Motor neuron (in vitro differentiated cells): ENCODE measurements around the gene EPS8. TPM values are rescaled to one million over a fixed set of nuclear protein-coding genes. Genes with fewer than 3 reads are reported as not detected.

ENCODE experiments used
- ATAC-seq, 8 experiments: fragments of 200-7000 bp; cut with Tn5 transposase; replicated peaks in 6 of 8; 2 replicates each; pipeline ENCODE4 v1.8.0; 2021; ENCODE audit warnings: mild to moderate bottlenecking in 8 of 8, moderate library complexity in 8 of 8
- H3K27ac ChIP-seq, 2 donors: fragments of 250-450 bp; sonication (Bioruptor Pico); 2 replicates each; pipeline ENCODE4 v1.9.0; 2021; ENCODE audit warnings: antibody characterized with exemption in 2 of 2, mild to moderate bottlenecking in 2 of 2, moderate library complexity in 1 of 2
- H3K4me1 ChIP-seq, 2 donors: fragments of 250-450 bp; sonication (Bioruptor Pico); replicated peaks in 1 of 2; 2 replicates each; pipeline ENCODE4 v1.6.1; 2021; ENCODE audit warnings: antibody characterized with exemption in 2 of 2, mild to moderate bottlenecking in 2 of 2, moderate library complexity in 1 of 2
- H3K4me3 ChIP-seq, 5 donors: fragments of 250-450 bp; sonication (Bioruptor Pico); 2 replicates each; pipeline ENCODE4 v1.9.0; 2021; ENCODE audit warnings: antibody characterized with exemption in 5 of 5, mild to moderate bottlenecking in 5 of 5, moderate library complexity in 4 of 5
- WGBS, 10 experiments: fragments of 450-650 bp; shearing (Covaris generic); methylation state at CpG; one replicate each; pipeline ENCODE4 v1.0.0; 2022; 5-methylcytosine and 5-hydroxymethylcytosine counted together
- in situ Hi-C, 9 experiments: fragments of 400-800 bp; cut with MboI; loops; one replicate each; pipeline ENCODE4 v1.15.0; 2021; ENCODE audit warnings: low sequenced_read_pairs in 9 of 9, low pct_unique_long_range_greater_than_20kb in 2 of 9; ENCODE audit not compliant: unreplicated experiment in 9 of 9
- total RNA-seq, 8 experiments: library from RNA; unstranded; fragments of 300-600 nt; gene quantifications; 2 replicates each; pipeline versions ENCODE4 v1.2.3 to v1.2.4, GENCODE V29; 2022

The EPS8 gene
- total RNA-seq, result 10 to 100 TPM in 7 of 8 experiments, 1 to 10 TPM in 1; 7.8 to 84.5 (median 16.6) TPM

DNA sequence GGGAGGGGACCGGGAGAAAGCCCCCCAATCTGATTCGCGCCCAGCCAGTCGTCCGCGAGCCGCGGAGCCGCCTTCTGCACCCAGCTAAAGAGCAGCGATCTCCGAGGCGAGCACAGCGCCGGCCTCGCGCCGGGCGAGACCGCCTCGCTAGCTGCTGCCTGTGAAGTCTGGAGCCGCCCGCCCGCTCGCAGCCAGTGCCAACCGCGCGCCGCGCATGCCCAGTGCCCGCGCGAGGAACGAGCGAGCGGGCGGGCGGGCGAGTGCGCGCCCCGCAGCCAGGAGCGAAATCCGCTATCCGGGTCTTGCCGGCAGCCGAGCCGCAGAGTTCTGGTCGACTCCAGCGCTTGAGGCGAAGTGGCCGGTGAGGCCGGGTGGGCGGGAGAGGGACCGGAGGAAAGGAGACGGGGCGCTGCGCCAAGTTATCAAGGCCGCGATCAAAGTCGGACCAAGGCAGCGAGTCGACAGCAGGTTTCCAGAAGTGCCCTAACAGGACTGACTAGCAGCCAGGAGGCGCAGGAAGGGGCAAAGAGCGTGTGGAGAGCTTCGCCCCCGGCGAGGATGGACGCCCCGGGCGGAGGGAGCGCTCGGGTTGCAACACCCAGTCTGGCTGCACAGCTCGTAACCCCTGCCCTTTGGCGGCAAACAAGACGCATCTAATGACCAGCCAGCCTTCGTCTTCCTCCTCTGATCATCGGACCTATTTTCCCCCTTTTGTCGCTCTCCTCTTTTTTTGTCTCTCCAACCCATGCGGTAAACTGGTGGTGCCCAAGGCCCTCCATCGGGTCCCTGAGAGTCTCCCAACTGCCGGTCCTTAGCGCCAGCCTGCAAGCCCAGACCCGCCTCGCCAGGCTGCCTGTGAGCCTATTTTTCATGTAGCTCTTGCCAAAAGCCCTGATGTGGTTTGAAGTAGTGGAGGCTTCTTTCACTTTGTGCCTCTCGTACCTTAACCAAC lies at the start of gene EPS8:
EPS8 (minus strand) TSS at position 169 of the 952 bp plus-strand sequence. CDS start 106,437 bp downstream, outside the sequence.
- Histone ChIP-seq H3K4me3 (peak within 1 kb of the TSS; percentile 67 to 86 (median 83)), H3K27ac (peak within 1 kb of the TSS; percentile 44 to 65), H3K4me1 (peaks cover 3 to 5% of the 10 kb centered on the region in 2 donors)
- in situ Hi-C loops, result no loop called here
- peak; percentile 83 to 96 (median 94) for ATAC-seq
- WGBS, 10 experiments, result 0 to 83% (median 10%) methylated on average over 1 to 16 of the region's 85 CpGs; no CpG with 5 or more reads in 3 of the 10 experiments

DNA sequence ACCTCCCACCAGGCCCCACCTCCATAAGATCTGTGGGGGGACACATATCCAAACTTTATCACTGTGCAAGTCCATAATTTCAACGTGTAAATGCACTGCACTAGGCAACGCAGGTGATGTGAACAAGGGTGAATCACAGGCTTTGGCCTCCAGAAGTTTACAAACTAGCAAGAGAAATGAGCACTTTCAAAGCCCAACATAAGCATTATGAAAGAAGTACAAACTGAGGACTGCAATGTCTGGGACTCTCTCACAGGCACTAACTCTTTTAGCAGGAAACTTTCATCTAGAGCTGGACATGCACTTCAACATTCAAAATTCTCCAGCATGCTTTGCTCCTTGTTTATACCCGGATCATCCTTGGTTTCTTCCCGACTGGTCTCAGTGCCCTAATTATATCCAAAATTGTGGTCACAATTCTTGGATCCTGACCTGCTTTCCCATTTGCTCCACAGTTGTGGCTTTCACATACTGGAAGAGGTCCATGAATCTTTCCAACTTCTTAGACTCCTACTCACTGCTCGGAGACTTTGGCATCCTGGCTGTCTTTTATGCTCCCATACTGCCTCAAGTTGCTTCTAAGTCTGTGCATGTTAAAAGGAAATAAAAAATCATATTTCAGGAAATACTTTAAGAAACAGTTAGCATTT lies 48.1 kb upstream of the EPS8 start:
- WGBS, 10 experiments, result 6 to 100% (median 85%) methylated on average over 2 to 5 of the region's 5 CpGs
- no peak for ATAC-seq
- H3K27ac ChIP-seq, result no peak overlapping the region
- H3K4me1 ChIP-seq, result no peaks in the 10 kb centered on the region
- H3K4me3 ChIP-seq, result no peak overlapping the region
- in situ Hi-C loops, result loop anchor here in 3 of 9 experiments (25.0 kb wide), 1 partner anchor 250 kb away; no protein-coding TSS in a partner anchor

DNA sequence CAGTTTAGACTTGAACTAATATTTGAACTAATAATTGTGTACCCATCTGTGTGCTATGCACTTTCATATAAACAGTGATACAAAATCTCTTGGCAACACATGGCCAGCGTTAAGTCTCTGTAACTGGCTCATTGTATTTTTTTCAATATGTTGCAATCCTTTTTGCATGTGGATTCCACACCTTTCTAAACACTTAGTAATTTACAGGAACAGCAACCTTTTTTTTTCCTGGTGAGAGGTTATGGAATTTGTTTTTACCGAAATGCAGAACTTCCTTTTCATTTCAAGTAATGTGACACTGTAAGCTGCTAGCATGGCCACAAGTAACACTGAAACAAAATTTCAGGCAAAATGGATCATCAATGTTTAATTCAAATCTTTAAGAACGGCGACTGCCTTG lies 45.4 kb upstream of the EPS8 start:
- Histone ChIP-seq H3K4me1 (no peaks in the 10 kb centered on the region), H3K27ac (no peak overlapping the region), H3K4me3 (no peak overlapping the region)
- WGBS, 10 experiments, result 36 to 99% (median 88%) methylated on average over 2 to 4 of the region's 4 CpGs; no CpG with 5 or more reads in 1 of the 10 experiments
- ATAC-seq, result peak in 3 of 8 experiments; percentile 23 to 46 (median 38)
- in situ Hi-C loops, result loop anchor here in 3 of 9 experiments (25.0 kb wide), 1 partner anchor 247 kb away; no protein-coding TSS in a partner anchor

DNA sequence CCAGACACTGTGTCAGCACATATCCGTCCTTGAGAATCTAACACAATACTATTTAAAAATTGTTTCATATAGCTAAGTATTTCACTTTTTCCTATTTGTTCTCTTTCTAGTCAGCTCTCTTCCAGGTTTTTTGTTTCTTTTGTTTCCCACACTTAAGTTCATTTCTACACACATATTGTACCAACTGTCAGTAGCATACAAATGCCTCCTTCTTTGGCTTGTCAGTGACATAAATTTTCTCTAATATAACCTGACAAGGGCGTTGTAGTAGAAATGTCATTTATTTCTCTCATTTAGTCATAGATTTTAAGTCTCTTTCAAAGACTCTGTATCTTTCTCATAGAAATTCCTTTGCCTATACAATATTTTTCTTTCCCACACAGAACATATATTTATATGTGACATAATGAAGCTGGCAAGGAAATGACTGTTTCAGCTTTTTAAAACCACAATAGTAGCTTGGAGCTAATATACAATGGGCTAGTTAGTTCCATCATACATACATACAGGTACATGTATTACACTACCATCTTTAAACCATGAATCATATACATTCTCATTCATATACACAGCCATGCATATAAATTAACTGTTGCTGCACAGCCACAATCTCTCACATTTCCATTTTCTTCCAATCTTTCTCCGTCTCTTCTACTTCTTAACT lies 42.3 kb upstream of the EPS8 start:
- H3K4me1 ChIP-seq, result no peaks in the 10 kb centered on the region
- no peak for ATAC-seq
- no peak overlapping the region for H3K27ac ChIP-seq
- in situ Hi-C loops, result loop anchor here in 3 of 9 experiments (25.0 kb wide), 1 partner anchor 244 kb away; no protein-coding TSS in a partner anchor
- H3K4me3 ChIP-seq, result no peak overlapping the region
- 48 to 94% (median 87%) methylated on average over 2 to 3 of the region's 3 CpGs for WGBS, 10 experiments

DNA sequence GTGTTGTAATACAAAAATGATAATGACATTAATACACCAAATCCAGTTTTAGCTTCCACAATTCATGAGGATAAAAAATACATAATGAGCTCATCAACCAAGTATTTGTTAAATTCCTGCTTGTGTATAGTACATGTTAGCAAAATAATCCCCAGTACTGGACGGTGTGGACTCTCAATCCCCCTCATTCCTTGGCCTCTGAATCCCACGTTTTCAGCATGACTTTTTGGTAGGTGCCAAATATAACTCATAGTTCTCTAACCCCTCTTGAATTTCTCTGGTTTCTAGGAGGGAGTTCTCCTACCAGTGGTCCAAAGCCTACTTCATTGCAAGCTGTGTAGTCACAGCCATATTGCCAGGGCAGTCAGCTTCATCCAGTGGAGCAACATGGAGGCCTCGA lies 41.4 kb upstream of the EPS8 start:
- Histone ChIP-seq H3K27ac (no peak overlapping the region), H3K4me3 (no peak overlapping the region), H3K4me1 (no peaks in the 10 kb centered on the region)
- WGBS, 10 experiments, result 8 to 88% (median 50%) methylated on average over 1 to 3 of the region's 3 CpGs; no CpG with 5 or more reads in 1 of the 10 experiments
- peak in 2 of 8 experiments; percentile 48 to 59 for ATAC-seq
- in situ Hi-C loops, result loop anchor here in 3 of 9 experiments (25.0 kb wide), 1 partner anchor 243 kb away; no protein-coding TSS in a partner anchor

DNA sequence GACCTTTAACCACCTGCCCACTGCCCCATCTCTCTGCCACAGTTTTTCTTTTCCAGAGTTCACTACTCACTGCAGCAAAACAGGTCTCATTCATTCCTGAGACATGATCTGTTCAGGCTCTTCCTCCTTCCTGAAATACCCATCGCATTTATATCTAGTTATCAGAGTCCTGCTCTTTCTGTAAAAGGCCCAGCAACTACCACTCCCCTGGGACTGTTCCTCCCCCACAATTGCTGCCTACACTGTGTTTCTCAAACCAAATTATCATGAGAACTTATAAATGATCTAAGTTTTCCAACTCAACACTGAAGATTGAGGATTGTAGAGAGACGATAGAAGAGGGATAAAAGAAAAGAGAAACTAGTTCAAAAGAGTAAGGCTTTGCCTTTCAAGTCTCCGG lies 40.8 kb upstream of the EPS8 start:
- 5 to 100% (median 80%) methylated on average over 2 to 3 of the region's 3 CpGs; no CpG with 5 or more reads in 1 of the 10 experiments for WGBS, 10 experiments
- peak in 2 of 8 experiments; percentile 20 to 25 for ATAC-seq
- Histone ChIP-seq H3K4me1 (no peaks in the 10 kb centered on the region), H3K4me3 (no peak overlapping the region), H3K27ac (no peak overlapping the region)
- in situ Hi-C loops, result loop anchor here in 3 of 9 experiments (25.0 kb wide), 1 partner anchor 243 kb away; no protein-coding TSS in a partner anchor

DNA sequence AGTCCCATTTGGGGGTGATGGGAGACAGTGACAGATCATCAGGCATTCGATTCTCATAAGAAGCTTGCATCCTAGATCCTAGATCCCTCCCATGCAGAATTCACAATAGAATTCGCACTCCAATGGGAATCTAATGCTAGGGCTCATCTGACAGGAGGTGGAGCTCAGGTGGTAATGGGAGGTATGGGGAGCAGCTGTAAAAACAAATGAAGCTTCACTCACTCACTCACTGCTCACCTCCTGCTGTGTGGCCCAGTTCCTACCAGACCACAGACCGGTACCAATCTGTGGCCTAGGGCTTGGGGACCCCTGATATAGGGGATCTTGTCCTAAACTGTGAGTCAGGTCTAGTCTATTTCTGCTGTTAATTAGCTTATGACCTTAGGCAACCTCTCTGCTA lies 40.1 kb upstream of the EPS8 start:
- 73 to 100% (median 95%) methylated on average over 1 to 2 of the region's 3 CpGs; no CpG with 5 or more reads in 4 of the 10 experiments for WGBS, 10 experiments
- Histone ChIP-seq H3K4me3 (no peak overlapping the region), H3K27ac (no peak overlapping the region), H3K4me1 (no peaks in the 10 kb centered on the region)
- in situ Hi-C loops, result loop anchor here in 3 of 9 experiments (25.0 kb wide), 1 partner anchor 242 kb away; no protein-coding TSS in a partner anchor
- ATAC-seq, result no peak

DNA sequence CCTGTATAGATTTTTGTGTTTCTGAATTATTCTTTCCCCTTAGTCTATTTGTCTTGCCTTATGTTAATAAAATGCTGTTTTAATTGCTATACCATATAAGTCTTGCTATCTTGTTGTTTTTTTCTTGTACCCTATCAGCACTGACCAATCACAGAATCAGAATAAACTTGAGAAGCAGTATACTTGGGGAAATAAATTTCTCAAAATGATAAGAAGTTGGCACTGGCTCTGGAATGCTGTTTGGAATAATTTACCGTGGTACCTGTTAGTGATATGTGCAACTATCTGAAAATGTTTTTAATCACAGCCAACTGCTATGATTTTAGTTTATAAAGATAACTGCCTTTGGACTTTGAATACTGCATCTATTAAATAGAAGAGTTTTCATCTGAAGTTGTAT lies 37.9 kb upstream of the EPS8 start:
- no peak for ATAC-seq
- Histone ChIP-seq H3K4me3 (no peak overlapping the region), H3K27ac (no peak overlapping the region), H3K4me1 (no peaks in the 10 kb centered on the region)
- WGBS, 10 experiments, result 45 to 100% (median 90%) methylated on average over 1 of the region's 1 CpG; no CpG with 5 or more reads in 2 of the 10 experiments
- in situ Hi-C loops, result loop anchor here in 3 of 9 experiments (25.0 kb wide), 1 partner anchor 240 kb away; no protein-coding TSS in a partner anchor

DNA sequence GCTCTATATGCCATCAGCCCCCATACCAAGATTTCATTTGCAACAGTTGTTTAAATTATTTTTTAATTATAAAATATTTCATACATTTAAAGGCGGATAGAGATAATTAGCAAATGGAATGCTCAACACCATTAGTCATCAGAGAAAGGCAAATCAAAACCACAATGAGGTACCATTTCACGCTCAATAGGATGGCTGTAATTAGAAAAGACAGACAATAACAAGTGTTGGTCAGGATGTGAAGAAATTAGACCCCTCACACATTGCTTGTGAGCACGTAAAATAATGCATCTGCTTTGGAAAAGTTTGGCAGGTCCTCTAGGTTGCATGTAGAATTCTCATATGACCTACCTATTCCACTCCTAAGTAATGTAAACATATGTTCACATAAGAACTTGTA lies 35.3 kb upstream of the EPS8 start:
- no peaks in the 10 kb centered on the region for H3K4me1 ChIP-seq
- H3K4me3 ChIP-seq, result no peak overlapping the region
- WGBS, 10 experiments, result 29 to 97% (median 87%) methylated on average over 1 to 3 of the region's 3 CpGs; no CpG with 5 or more reads in 1 of the 10 experiments
- H3K27ac ChIP-seq, result no peak overlapping the region
- no peak for ATAC-seq
- in situ Hi-C loops, result no loop called here

DNA sequence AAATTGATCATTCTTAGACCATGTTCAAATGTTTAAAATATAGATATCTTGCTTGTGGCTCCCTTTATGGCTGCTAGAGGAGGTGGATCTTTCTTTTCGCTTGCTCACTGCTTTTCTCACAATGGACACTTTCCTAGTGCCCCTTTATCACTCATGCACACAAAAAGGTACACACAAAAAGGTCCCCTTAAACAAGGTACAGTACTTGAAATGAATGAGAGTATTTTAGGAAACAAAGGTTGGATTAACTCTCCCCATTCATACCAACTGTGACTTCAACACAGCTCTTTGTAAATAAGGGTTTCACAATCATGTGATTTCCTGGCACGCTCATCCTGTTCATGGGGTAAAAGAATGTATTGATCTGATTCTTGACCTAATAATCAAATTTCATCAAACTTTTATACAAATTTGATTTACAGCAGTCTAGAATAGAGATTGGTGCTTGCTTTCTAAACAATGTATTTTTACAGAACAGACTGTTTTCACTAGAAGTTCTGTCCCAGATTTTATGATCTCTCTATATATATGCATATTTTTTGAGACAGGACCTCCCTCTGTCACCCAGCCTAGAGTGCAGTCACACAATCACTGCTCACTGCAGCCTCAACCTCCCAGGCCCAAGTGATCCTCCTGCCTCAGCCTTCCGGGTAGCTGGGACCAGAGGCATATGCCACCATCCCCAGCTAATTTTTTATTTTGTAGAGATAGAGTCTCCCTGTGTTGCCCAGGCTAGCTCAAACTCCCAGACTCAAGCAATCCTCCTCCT lies 34.4 kb upstream of the EPS8 start:
- no peak for ATAC-seq
- H3K27ac ChIP-seq, result no peak overlapping the region
- H3K4me3 ChIP-seq, result no peak overlapping the region
- no peaks in the 10 kb centered on the region for H3K4me1 ChIP-seq
- WGBS, 10 experiments, result 70 to 100% (median 88%) methylated on average over 1 to 3 of the region's 3 CpGs
- in situ Hi-C loops, result no loop called here

DNA sequence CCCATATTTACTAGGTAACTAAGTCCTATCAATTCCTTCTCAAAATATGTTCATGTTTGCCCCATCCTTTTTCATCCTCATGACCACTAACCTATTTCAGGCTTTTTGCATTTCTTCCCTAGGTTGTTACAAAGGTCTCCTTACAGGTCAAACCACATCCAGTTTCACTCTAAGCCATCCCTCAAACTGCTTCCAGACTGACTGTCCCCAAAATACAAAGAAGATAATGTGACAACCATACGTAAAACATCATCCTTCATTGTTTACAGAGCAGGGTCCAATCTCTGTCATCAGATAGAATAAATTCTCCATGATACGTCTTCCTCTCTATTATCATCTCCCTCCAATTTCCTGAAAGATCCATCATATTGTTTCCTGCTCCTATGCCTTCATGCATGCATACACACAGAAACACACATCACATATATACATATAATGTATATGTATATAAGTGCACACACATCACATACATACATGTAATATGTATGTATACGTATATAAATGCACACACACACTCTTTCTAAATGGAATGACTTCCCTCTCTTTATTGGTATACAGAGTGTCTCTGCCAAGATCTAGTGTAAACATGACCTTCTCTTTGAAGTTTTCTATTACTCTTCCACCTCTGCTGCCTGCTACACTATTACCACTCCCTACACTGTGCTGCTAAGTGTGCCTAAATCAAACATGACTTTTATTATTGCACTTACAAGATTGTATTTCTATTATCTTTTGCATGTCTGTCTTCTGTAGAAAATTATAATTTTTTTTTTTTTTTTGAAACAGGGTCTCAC lies 30.7 kb upstream of the EPS8 start:
- no peak overlapping the region for H3K27ac ChIP-seq
- WGBS, 10 experiments, result 49 to 100% (median 82%) methylated on average over 1 to 3 of the region's 3 CpGs; no CpG with 5 or more reads in 1 of the 10 experiments
- H3K4me1 ChIP-seq, result no peaks in the 10 kb centered on the region
- no peak overlapping the region for H3K4me3 ChIP-seq
- in situ Hi-C loops, result no loop called here
- peak in 1 of 8 experiments; percentile 35 for ATAC-seq
